Heart right ventricle (tissue), 16 donors: ENCODE data around the gene CCDC186. TPM values are rescaled to one million over a fixed set of nuclear protein-coding genes. Genes with fewer than 3 reads are reported as not detected.

Source experiments
- ATAC-seq, 8 donors: fragments of 200-7000 bp; cut with Tn5 transposase; one replicate each; pipeline ENCODE4 v1.9.1; 2020; ENCODE audit warnings: mild to moderate bottlenecking in 8 of 8, moderate library complexity in 8 of 8, moderate number of reproducible peaks in 1 of 8
- DNase-seq, 2 donors: peaks; one replicate each; pipeline ENCODE4 v3.0.0-alpha.2; 2020
- H3K27ac ChIP-seq, 10 donors: fragments of 200-600 bp; sonication (generic) in 2 of 10; one replicate each; pipeline versions ENCODE4 v1.5.0 to v1.8.0; 2020 to 2022; ENCODE audit warnings: mild to moderate bottlenecking in 3 of 10
- H3K27me3 ChIP-seq, 7 donors: fragments of 200-600 bp; one replicate each; pipeline ENCODE4 v1.8.0; 2021 to 2022; ENCODE audit warnings: mild to moderate bottlenecking in 2 of 7
- H3K36me3 ChIP-seq, 9 donors: fragments of 200-600 bp; sonication (generic) in 1 of 9; one replicate each; pipeline versions ENCODE4 v1.5.0 to v1.8.0; 2020 to 2022; ENCODE audit warnings: mild to moderate bottlenecking in 2 of 9
- H3K4me1 ChIP-seq, 9 donors: fragments of 200-600 bp; sonication (generic) in 1 of 9; one replicate each; pipeline versions ENCODE4 v1.5.0 to v1.8.0; 2020 to 2022; ENCODE audit warnings: mild to moderate bottlenecking in 4 of 9
- H3K4me3 ChIP-seq, 10 donors: fragments of 200-600 bp; sonication (generic) in 2 of 10; one replicate each; pipeline versions ENCODE4 v1.5.0 to v1.8.0; 2020 to 2022; ENCODE audit warnings: mild to moderate bottlenecking in 7 of 10, moderate library complexity in 2 of 10
- H3K9me3 ChIP-seq, 11 donors: fragments of 200-600 bp in 10 of 11; sonication (generic) in 2 of 11; one replicate each; pipeline versions ENCODE4 v1.5.0 to v1.8.0; 2013 to 2022; ENCODE audit warnings: mild to moderate bottlenecking in 2 of 11, control low read depth in 1 of 11, moderate library complexity in 1 of 11
- CTCF ChIP-seq, 9 donors: fragments of 200-600 bp; sonication (generic) in 2 of 9; IDR thresholded peaks; one replicate each; pipeline versions ENCODE4 v1.5.0 to v1.8.0; 2021 to 2022; ENCODE audit warnings: antibody characterized with exemption in 9 of 9, mild to moderate bottlenecking in 5 of 9, moderate library complexity in 1 of 9
- WGBS, 2 donors: extraction: QIAGEN DNeasy Blood & Tissue Kit; methylation state at CpG; one replicate each; pipeline ENCODE4 v1.1.7; 2013; ENCODE audit warnings: inconsistent platforms in 1 of 2; 5-methylcytosine and 5-hydroxymethylcytosine counted together
- intact Hi-C, 10 donors: fragments of 100-400 bp; cut with DNase I; formaldehyde crosslinking; loops; one replicate each; pipeline versions ENCODE4 v1.11.1 to v1.14.2; 2022
- polyA plus RNA-seq, 2 donors: library from polyadenylated mRNA; stranded (reverse); fragments of 200-250 nt; gene quantifications; one replicate each; pipeline ENCODE4 v1.2.3, GENCODE V29; 2013
- total RNA-seq, 10 donors: library from RNA; stranded (reverse); fragmentation: NEBNext Ultra II Directional in 3 of 10; extraction: Animal tissue kit (Norgen Biotek cat#: 25700) in 3 of 10; gene quantifications; one replicate each; pipeline versions ENCODE4 v1.2.1 to v1.2.4, GENCODE V29; 2021 to 2023
- donor health status: Arrhythmogenic right ventricular cardiomyopathy.
- donor health status: ischemic (EF 13 %, LVEDD 7.1; RV severe dilation, severe dysfunction).
- donor health status: healthy with polysubstance abuse.
- donor health status: DM: no; HTN: yes; CAD: no.
- donor health status: DM: no; HTN: no; CAD: no.
- donor health status: ischemic (EF 25% LVEDD 6.9; RV normal size, moderate dysfunction).
- donor health status: ischemic (EF 25% LVEDD 5.7; RV mildly dilated, moderate dysfunction).
- donor health status: healthy.
- donor health status: DM: yes; HTN: yes; CAD: no.
- donor health status: Ischemic cardiomyopathy.
- donor health status: ischemic (EF 35%, LVEDD 5.7; RV mildly dilated, moderate dysfunction).
- donor health status: nonischemic (EF 11% LVEDD 7.7; RV severe dilation, severe dysfunction).
- donor health status: DM: yes; HTN: yes; CAD: no.
- donor health status: PGD.
- donor health status: ischemic (EF 29% LVEDD 5.4; RV normal size, mild dysfunction).
- donor health status: nonischemic (EF 23%, LVEDD 6.1; RV moderate dilation, normal function).

Gene CCDC186
- total and polyA plus RNA-seq, 12 donors: 3.4 to 28.9 (median 19.0) TPM

- Histone ChIP-seq H3K4me3 (no peak overlapping the region), H3K27ac (no peak overlapping the region), H3K36me3 (peaks cover 0 to 84% (median 30%) of the 10 kb centered on the region in 9 donors), H3K27me3 (no peaks in the 10 kb centered on the region), H3K4me1 (peaks cover 0 to 7% (median 0%) of the 10 kb centered on the region in 9 donors), H3K9me3 (no peaks in the 10 kb centered on the region)
- TF ChIP-seq CTCF (IDR thresholded peaks at IDR 0.05): no peak
- 98 to 100% methylated on average over 1 of the region's 1 CpG for WGBS, 2 donors
- no peak for DNase-seq
- ATAC-seq: no peak
- intact Hi-C loops: no loop called here
Observed at GRCh38 chr10:114140036-114140435, 34.0 kb downstream of the CCDC186 start.

- intact Hi-C loops: no loop called here
- Histone ChIP-seq H3K27ac (no peak overlapping the region), H3K9me3 (no peaks in the 10 kb centered on the region), H3K27me3 (no peaks in the 10 kb centered on the region), H3K4me1 (peaks cover 0 to 7% (median 0%) of the 10 kb centered on the region in 9 donors), H3K36me3 (peaks cover 0 to 84% (median 33%) of the 10 kb centered on the region in 9 donors), H3K4me3 (no peak overlapping the region)
- no peak for TF ChIP-seq CTCF (IDR thresholded peaks at IDR 0.05)
- no peak for DNase-seq
- no peak for ATAC-seq
- WGBS, 2 donors: 75 to 81% methylated on average over 3 of the region's 3 CpGs
Observed at GRCh38 chr10:114138581-114138980, 35.4 kb downstream of the CCDC186 start.

- TF ChIP-seq CTCF (IDR thresholded peaks at IDR 0.05): no peak
- Histone ChIP-seq H3K4me3 (no peak overlapping the region), H3K27ac (no peak overlapping the region), H3K27me3 (no peaks in the 10 kb centered on the region), H3K9me3 (no peaks in the 10 kb centered on the region), H3K36me3 (peaks cover 0 to 84% (median 52%) of the 10 kb centered on the region in 9 donors), H3K4me1 (peaks cover 0 to 13% (median 0%) of the 10 kb centered on the region in 9 donors)
- DNase-seq (no peak), ATAC-seq (no peak)
- intact Hi-C loops: no loop called here
- 94% methylated on average over 2 of the region's 2 CpGs for WGBS, 2 donors
Observed at GRCh38 chr10:114135476-114135875, 38.5 kb downstream of the CCDC186 start.

GRCh38 chr10:114131094-114131493, 42.9 kb downstream of the CCDC186 start:
- Histone ChIP-seq H3K9me3 (no peaks in the 10 kb centered on the region), H3K27ac (no peak overlapping the region), H3K27me3 (no peaks in the 10 kb centered on the region), H3K4me3 (no peak overlapping the region), H3K4me1 (peaks cover 0 to 13% (median 0%) of the 10 kb centered on the region in 9 donors), H3K36me3 (peaks cover 0 to 100% (median 73%) of the 10 kb centered on the region in 9 donors)
- DNase-seq (no peak), ATAC-seq (no peak)
- intact Hi-C loops: no loop called here
- 90 to 93% methylated on average over 3 of the region's 3 CpGs for WGBS, 2 donors
- no peak for TF ChIP-seq CTCF (IDR thresholded peaks at IDR 0.05)
